CD4-positive, alpha-beta T cell (primary cell): ENCODE measurements around the gene CTNND1. TPM values are rescaled to one million over a fixed set of nuclear protein-coding genes. Genes with fewer than 3 reads are reported as not detected.

Source experiments
- ATAC-seq: fragments of 200-7000 bp; cut with Tn5 transposase; one replicate; pipeline ENCODE4 v1.10.0; 2022; ENCODE audit warnings: mild to moderate bottlenecking; ENCODE audit not compliant: poor library complexity
- CTCF ChIA-PET: fragments of 350-600 bp; sonication (Branson Sonifier 250); formaldehyde crosslinking; loops from one replicate; lab custom pipeline; 2021; ENCODE audit warnings: antibody characterized with exemption, inconsistent platforms; lab: Charles Lee
- POLR2A ChIA-PET: fragments of 350-600 bp; sonication (Branson Sonifier 250); formaldehyde crosslinking; loops from one replicate; lab custom pipeline; 2021; ENCODE audit warnings: antibody characterized with exemption, inconsistent platforms; lab: Charles Lee
- DNase-seq, 14 experiments: peaks; one replicate each; pipeline ENCODE4 v3.0.0-alpha.2; 2013 to 2020; ENCODE audit warnings: mixed read lengths in 2 of 14
- H3K27ac ChIP-seq, 2 donors: one replicate each; pipeline versions ENCODE4 v1.5.1 to v1.7.0; 2013; ENCODE audit warnings: low read length in 2 of 2, low read depth in 1 of 2, mild to moderate bottlenecking in 1 of 2
- H3K27me3 ChIP-seq, 2 experiments: 1 replicate in 1 of 2; 2 replicates in 1 of 2; pipeline versions ENCODE4 v1.6.1 to v1.7.0; 2013; ENCODE audit warnings: low read length in 2 of 2, control low read depth in 1 of 2, mild to moderate bottlenecking in 1 of 2, moderate library complexity in 1 of 2; ENCODE audit not compliant: insufficient read depth in 2 of 2, control insufficient read depth in 1 of 2
- H3K36me3 ChIP-seq: one replicate; pipeline ENCODE4 v1.6.1; 2013; ENCODE audit warnings: low read length, control low read depth; ENCODE audit not compliant: insufficient read depth
- H3K4me1 ChIP-seq: one replicate; pipeline ENCODE4 v1.6.1; 2013; ENCODE audit warnings: low read length, control low read depth; ENCODE audit not compliant: insufficient read depth
- H3K4me3 ChIP-seq: one replicate; pipeline ENCODE4 v1.5.1; 2013; ENCODE audit warnings: mild to moderate bottlenecking, low read length, moderate library complexity
- H3K9me3 ChIP-seq, 2 experiments: 1 replicate in 1 of 2; 2 replicates in 1 of 2; pipeline versions ENCODE4 v1.6.1 to v1.7.0; 2013; ENCODE audit warnings: low read length in 2 of 2, mild to moderate bottlenecking in 2 of 2, control low read depth in 1 of 2, moderate library complexity in 1 of 2; ENCODE audit not compliant: control insufficient read depth in 1 of 2, insufficient read depth in 1 of 2
- H3K27ac Mint-ChIP-seq: one replicate; pipeline ENCODE4 v1.8.0; 2020; ENCODE audit warnings: mixed read lengths
- H3K27me3 Mint-ChIP-seq: one replicate; pipeline ENCODE4 v1.8.0; 2021; ENCODE audit warnings: mixed read lengths
- H3K36me3 Mint-ChIP-seq: one replicate; pipeline ENCODE4 v1.8.0; 2021; ENCODE audit warnings: low read depth, mixed read lengths
- H3K4me1 Mint-ChIP-seq: one replicate; pipeline ENCODE4 v1.8.0; 2021; ENCODE audit warnings: low read depth, mixed read lengths
- H3K4me3 Mint-ChIP-seq: one replicate; pipeline ENCODE4 v1.8.0; 2020; ENCODE audit warnings: mild to moderate bottlenecking, mixed read lengths
- H3K9me3 Mint-ChIP-seq: one replicate; pipeline ENCODE4 v1.8.0; 2020; ENCODE audit warnings: mixed read lengths
- CTCF ChIP-seq: fragments of 200-600 bp; IDR thresholded peaks from one replicate; pipeline ENCODE4 v1.8.0; 2022; ENCODE audit warnings: antibody characterized with exemption, mild to moderate bottlenecking
- intact Hi-C, 2 experiments: fragments of 100-400 bp; cut with DNase I in 1 of 2; cut with micrococcal nuclease in 1 of 2; formaldehyde crosslinking; loops; one replicate each; pipeline versions ENCODE4 v1.15.1 to v1.9.0; 2023 to 2025; cut with DNase I, micrococcal nuclease
- total RNA-seq, 174 experiments: library from RNA in 2 of 174; stranded (reverse) in 2 of 174; gene quantifications; one replicate each; pipeline ENCODE4 v1.2.3 and lab custom pipeline; 2021 to 2026

CTNND1 gene
- total RNA-seq, 2 experiments from 2014 or later, result 12.4 to 12.5 TPM

DNA sequence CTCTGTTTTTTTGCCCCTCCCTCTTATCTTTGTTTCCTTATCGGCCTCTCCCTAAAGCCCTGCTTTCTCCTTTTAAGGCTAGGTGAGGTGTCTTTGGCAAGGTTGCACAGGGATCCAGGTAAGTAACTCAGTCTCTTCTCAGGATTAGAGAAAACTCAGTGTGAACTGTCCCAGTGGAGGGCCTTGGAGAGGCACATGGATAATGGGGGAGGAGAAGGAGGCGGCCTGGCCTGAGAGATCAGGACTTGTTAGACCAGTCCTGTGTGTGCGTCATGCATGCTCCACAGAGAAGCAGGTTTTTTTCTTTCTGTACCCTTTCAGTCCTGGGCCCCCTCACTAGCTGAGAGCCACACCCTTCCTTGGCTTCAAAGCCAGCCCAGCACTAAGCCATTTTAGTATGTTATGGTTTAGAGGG lies 19.9 kb downstream of the CTNND1 start:
- no peaks in the 10 kb centered on the region for H3K27me3 ChIP-seq
- H3K4me3 Mint-ChIP-seq, result no peak overlapping the region
- intact Hi-C loops, result no loop called here
- no peaks in the 10 kb centered on the region for H3K9me3 Mint-ChIP-seq
- TF ChIP-seq CTCF, result no peak
- POLR2A ChIA-PET, result no interaction called here
- no peak for ATAC-seq
- H3K4me1 Mint-ChIP-seq, result peaks cover 29% of the 10 kb centered on the region
- peaks cover 5% of the 10 kb centered on the region for H3K4me1 ChIP-seq
- no peaks in the 10 kb centered on the region for H3K9me3 ChIP-seq
- no peaks in the 10 kb centered on the region for H3K36me3 Mint-ChIP-seq
- H3K27ac ChIP-seq, result no peak overlapping the region
- no peaks in the 10 kb centered on the region for H3K27me3 Mint-ChIP-seq
- no peak overlapping the region for H3K27ac Mint-ChIP-seq
- no peak for DNase-seq
- no peaks in the 10 kb centered on the region for H3K36me3 ChIP-seq
- H3K4me3 ChIP-seq, result no peak overlapping the region
- CTCF ChIA-PET, result interaction anchor here (1.3 kb wide), 1 partner anchor 10 kb away, joined by 5 read pairs; no protein-coding TSS in a partner anchor

DNA sequence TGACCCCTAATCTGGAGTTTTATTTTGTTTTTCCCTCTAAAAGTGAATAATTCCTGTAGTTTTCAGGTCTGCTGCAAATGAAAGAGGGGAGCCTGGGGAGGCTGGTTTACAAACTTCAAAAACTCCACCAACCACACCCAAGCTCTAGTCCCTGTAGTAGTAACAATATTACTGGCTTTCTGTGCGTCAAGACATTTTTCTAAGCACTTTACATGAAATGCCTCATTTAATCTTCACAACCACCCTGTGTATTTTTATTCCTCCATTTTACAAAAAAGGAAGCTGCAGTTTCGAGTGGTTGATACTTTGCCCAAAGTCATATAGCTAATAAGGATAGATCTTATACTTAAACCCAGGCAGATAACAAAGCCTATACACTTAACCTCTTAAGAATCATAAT lies 23.5 kb downstream of the CTNND1 start:
- H3K4me3 Mint-ChIP-seq, result no peak overlapping the region
- ATAC-seq (no peak), DNase-seq (no peak)
- Histone ChIP-seq H3K4me1 (peaks cover 5% of the 10 kb centered on the region), H3K9me3 (no peaks in the 10 kb centered on the region), H3K4me3 (no peak overlapping the region), H3K27me3 (no peaks in the 10 kb centered on the region), H3K36me3 (no peaks in the 10 kb centered on the region), H3K27ac (no peak overlapping the region)
- ChIA-PET CTCF (interaction anchor here (0.8 to 1.6 kb wide), 3 partner anchors 15 to 1387 kb away, joined by 3 to 8 read pairs (median 3); partner anchors contain the start of genes DTX4 and SELENOH), POLR2A (no interaction called here)
- no peaks in the 10 kb centered on the region for H3K27me3 Mint-ChIP-seq
- H3K4me1 Mint-ChIP-seq, result peaks cover 7% of the 10 kb centered on the region
- H3K27ac Mint-ChIP-seq, result no peak overlapping the region
- TF ChIP-seq CTCF, result no peak
- no peaks in the 10 kb centered on the region for H3K9me3 Mint-ChIP-seq
- no peaks in the 10 kb centered on the region for H3K36me3 Mint-ChIP-seq
- intact Hi-C loops, result no loop called here

- Mint-ChIP-seq H3K4me3 (no peak overlapping the region), H3K27me3 (no peaks in the 10 kb centered on the region), H3K27ac (no peak overlapping the region), H3K4me1 (peaks cover 12% of the 10 kb centered on the region), H3K9me3 (no peaks in the 10 kb centered on the region), H3K36me3 (no peaks in the 10 kb centered on the region)
- intact Hi-C loops, result no loop called here
- POLR2A ChIA-PET, result no interaction called here
- Histone ChIP-seq H3K4me1 (peaks cover 9% of the 10 kb centered on the region), H3K27ac (no peak overlapping the region), H3K4me3 (no peak overlapping the region), H3K36me3 (no peaks in the 10 kb centered on the region), H3K9me3 (no peaks in the 10 kb centered on the region), H3K27me3 (no peaks in the 10 kb centered on the region)
- no peak for TF ChIP-seq CTCF
- ATAC-seq, result no peak
- no peak for DNase-seq
- CTCF ChIA-PET, result no interaction called here
Observed at GRCh38 chr11:57786436-57786835, 24.8 kb downstream of the CTNND1 start.
